Kidney (tissue), 14 donors: ENCODE results near the gene MUSTN1. TPM values are rescaled to one million over a fixed set of nuclear protein-coding genes. Genes with fewer than 3 reads are reported as not detected.

Source experiments
- DNase-seq, 5 donors: peaks; one replicate each; pipeline ENCODE4 v3.0.0-alpha.2; 2013 to 2020
- FAIRE-seq: peaks from 2 replicates; lab custom pipeline; 2012; peaks lifted over from hg19 to GRCh38; lab: Jason Lieb, UNC
- H3K27ac ChIP-seq, 2 donors: one replicate each; pipeline ENCODE4 v1.7.0; 2013; ENCODE audit warnings: low read depth in 2 of 2, low read length in 2 of 2, inconsistent platforms in 1 of 2
- H3K27me3 ChIP-seq: one replicate; pipeline ENCODE4 v1.7.1; 2013; ENCODE audit warnings: low read length, inconsistent platforms; ENCODE audit not compliant: control insufficient read depth, insufficient read depth
- H3K36me3 ChIP-seq, 3 donors: one replicate each; pipeline versions ENCODE4 v1.7.0 to v1.7.1; 2013; ENCODE audit warnings: low read length in 3 of 3, control low read depth in 1 of 3, inconsistent platforms in 1 of 3; ENCODE audit not compliant: insufficient read depth in 3 of 3, control insufficient read depth in 2 of 3
- H3K4me1 ChIP-seq, 3 donors: one replicate each; pipeline versions ENCODE4 v1.7.0 to v1.7.1; 2013; ENCODE audit warnings: low read length in 3 of 3, inconsistent platforms in 1 of 3, low read depth in 1 of 3; ENCODE audit not compliant: control insufficient read depth in 2 of 3, insufficient read depth in 2 of 3
- H3K4me3 ChIP-seq, 3 donors: one replicate each; pipeline versions ENCODE4 v1.7.0 to v1.8.1; 2013; ENCODE audit warnings: low read length in 3 of 3, control low read depth in 1 of 3, inconsistent platforms in 1 of 3
- H3K9ac ChIP-seq, 3 donors: one replicate each; pipeline versions ENCODE4 v1.7.0 to v1.7.1; 2013; ENCODE audit warnings: low read length in 3 of 3, control low read depth in 1 of 3, inconsistent platforms in 1 of 3
- H3K9me3 ChIP-seq, 3 donors: one replicate each; pipeline versions ENCODE4 v1.7.0 to v1.7.1; 2013; ENCODE audit warnings: low read length in 3 of 3, control low read depth in 1 of 3, inconsistent platforms in 1 of 3; ENCODE audit not compliant: control insufficient read depth in 2 of 3, insufficient read depth in 1 of 3
- CTCF ChIP-seq: IDR thresholded peaks from 3 replicates; pipeline ENCODE4 v1.5.1; 2012; ENCODE audit warnings: mild to moderate bottlenecking, moderate library complexity, borderline replicate concordance; ENCODE audit not compliant: insufficient read depth; ENCODE audit errors: extremely low read depth
- intact Hi-C: fragments of 100-400 bp; cut with DNase I; formaldehyde crosslinking; loops from one replicate; pipeline ENCODE4 v1.11.1; 2022
- polyA plus RNA-seq: library from polyadenylated mRNA; stranded (reverse); fragments of 350-450 nt; fragmentation: Illumina TruSeq; extraction: RNeasy Lipid Tissue Mini Kit (QIAGEN cat#74804); gene quantifications from one replicate; pipeline ENCODE4 v1.2.3, GENCODE V29; 2014; ENCODE audit warnings: low read depth, low replicate concordance; ENCODE audit not compliant: insufficient read depth
- total RNA-seq: library from RNA; stranded (reverse); fragmentation: NEBNext Ultra II Directional; extraction: Animal tissue kit (Norgen Biotek cat#: 25700); gene quantifications from one replicate; pipeline ENCODE4 v1.2.1, GENCODE V29; 2021
- donor health status: control.
- donor health status: control.
- donor health status: control.
- donor health status: control.
- donor health status: control.
- donor health status: DM: yes; HTN: yes; CAD: no.
- donor health status: Normal renal cell carcinoma (clear cell type).

Gene MUSTN1
- total and polyA plus RNA-seq, 2 donors from 2014 or later, result 18.6 to 47.8 TPM

GRCh38 chr3:52874160-52874701 lies 39.4 kb upstream of the MUSTN1 start:
- no peak overlapping the region for H3K9ac ChIP-seq
- H3K27ac ChIP-seq, result no peak overlapping the region
- FAIRE-seq (no peak), DNase-seq (no peak)
- no peaks in the 10 kb centered on the region for H3K36me3 ChIP-seq
- no peak for TF ChIP-seq CTCF
- H3K9me3 ChIP-seq, result no peaks in the 10 kb centered on the region
- intact Hi-C loops, result no loop called here
- H3K27me3 ChIP-seq, result no peaks in the 10 kb centered on the region
- peaks cover 0 to 4% (median 0%) of the 10 kb centered on the region in 3 donors for H3K4me1 ChIP-seq
- no peak overlapping the region for H3K4me3 ChIP-seq

DNA sequence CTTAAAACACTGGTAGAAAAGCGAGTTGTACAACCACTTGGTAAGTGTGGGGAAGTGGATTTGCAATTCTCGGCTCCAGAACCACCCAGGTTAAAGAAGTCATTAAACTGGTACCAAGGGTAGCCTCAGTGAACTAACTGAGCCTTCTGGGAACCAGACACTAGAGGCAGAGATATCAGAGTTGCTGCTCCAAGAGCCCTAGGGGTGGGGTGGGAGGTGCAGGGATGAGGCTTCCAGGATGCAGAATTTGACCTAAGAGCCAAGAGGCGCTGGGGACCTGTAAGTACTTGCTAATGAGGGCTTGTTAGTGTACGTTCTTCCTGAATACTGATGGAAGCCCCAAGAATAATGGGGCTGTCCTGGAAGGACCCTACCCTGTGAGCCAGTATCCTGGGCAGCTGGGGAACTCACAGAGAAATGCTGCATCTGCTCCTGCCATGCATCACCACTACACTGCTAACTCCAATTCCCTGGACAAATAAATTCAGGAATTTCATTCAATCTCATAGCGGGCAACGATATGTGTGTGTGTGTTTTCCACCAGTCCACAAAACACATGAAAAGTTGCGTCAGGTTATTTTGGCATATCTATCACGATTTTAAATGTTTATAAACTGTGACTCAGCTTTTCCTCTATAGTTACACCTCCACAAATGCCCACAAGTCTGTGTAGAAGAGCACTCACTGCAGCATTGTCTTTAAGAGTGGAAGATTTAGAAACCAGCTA lies 38.8 kb upstream of the MUSTN1 start:
- no peak overlapping the region for H3K27ac ChIP-seq
- intact Hi-C loops, result no loop called here
- TF ChIP-seq CTCF, result no peak

GRCh38 chr3:52872245-52872644 lies 37.4 kb upstream of the MUSTN1 start:
- Histone ChIP-seq H3K36me3 (no peaks in the 10 kb centered on the region), H3K27me3 (no peaks in the 10 kb centered on the region), H3K4me3 (no peak overlapping the region), H3K27ac (no peak overlapping the region), H3K4me1 (peaks cover 0 to 7% (median 0%) of the 10 kb centered on the region in 3 donors), H3K9ac (no peak overlapping the region), H3K9me3 (no peaks in the 10 kb centered on the region)
- intact Hi-C loops, result no loop called here
- TF ChIP-seq CTCF, result no peak
- DNase-seq (no peak), FAIRE-seq (no peak)

More for the DNA sequence above, 38.8 kb upstream of the MUSTN1 start:
- no peak overlapping the region for H3K4me3 ChIP-seq
- no peak for FAIRE-seq
- no peaks in the 10 kb centered on the region for H3K36me3 ChIP-seq
- no peak overlapping the region for H3K9ac ChIP-seq
- H3K4me1 ChIP-seq, result peaks cover 0 to 4% (median 0%) of the 10 kb centered on the region in 3 donors
- no peaks in the 10 kb centered on the region for H3K27me3 ChIP-seq
- DNase-seq, result no peak
- H3K9me3 ChIP-seq, result no peaks in the 10 kb centered on the region
